Breast epithelium (tissue), 4 donors: ENCODE results near the gene SOX11. TPM values are rescaled to one million over a fixed set of nuclear protein-coding genes. Genes with fewer than 3 reads are reported as not detected.
"Not testable (repeated sequence)": the region's sequence is repeated elsewhere in the genome, so short reads cannot be mapped to it uniquely, and the experiment has no call there.

ENCODE experiments used
- DNase-seq, 2 donors: peaks; one replicate each; pipeline ENCODE4 v3.0.0-alpha.2; 2019; ENCODE audit warnings: low spot score in 2 of 2
- H3K27ac ChIP-seq, 2 donors: fragments of 200-600 bp; sonication (generic) in 1 of 2; one replicate each; pipeline ENCODE4 v1.5.1; 2016 to 2019; ENCODE audit warnings: mild to moderate bottlenecking in 1 of 2
- H3K27me3 ChIP-seq, 2 donors: fragments of 200-600 bp; sonication (generic) in 1 of 2; one replicate each; pipeline versions ENCODE4 v1.5.1 to v1.6.0; 2017 to 2019; ENCODE audit warnings: control low read depth in 1 of 2, mild to moderate bottlenecking in 1 of 2
- H3K36me3 ChIP-seq: fragments of 200-600 bp; one replicate; pipeline ENCODE4 v1.5.1; 2019
- H3K4me1 ChIP-seq, 2 donors: fragments of 200-600 bp; sonication (generic); one replicate each; pipeline ENCODE4 v1.5.1; 2016 to 2019; ENCODE audit warnings: control low read depth in 1 of 2
- H3K4me3 ChIP-seq, 3 donors: fragments of 200-600 bp; sonication (generic); 1 replicate in 2 of 3; 2 replicates in 1 of 3; pipeline ENCODE4 v1.5.1; 2016 to 2019; ENCODE audit warnings: mild to moderate bottlenecking in 3 of 3, moderate library complexity in 2 of 3
- H3K9me3 ChIP-seq, 2 donors: fragments of 200-600 bp; sonication (generic) in 1 of 2; one replicate each; pipeline ENCODE4 v1.5.1; 2016 to 2019; ENCODE audit warnings: control low read depth in 1 of 2
- CTCF ChIP-seq, 3 donors: fragments of 450-650 bp; IDR thresholded peaks; one replicate each; pipeline ENCODE4 v1.5.1; 2016 to 2017; ENCODE audit warnings: antibody characterized with exemption in 3 of 3, mild to moderate bottlenecking in 3 of 3, moderate library complexity in 3 of 3
- POLR2A ChIP-seq: fragments of 450-650 bp; IDR thresholded peaks from one replicate; pipeline ENCODE4 v1.6.1; 2016; ENCODE audit warnings: antibody characterized with exemption, mild to moderate bottlenecking, moderate library complexity
- POLR2AphosphoS5 ChIP-seq, 3 donors: sonication (generic); formaldehyde crosslinking; IDR thresholded peaks; one replicate each; pipeline ENCODE4 v1.6.1; 2017; ENCODE audit warnings: antibody characterized with exemption in 3 of 3
- intact Hi-C: fragments of 100-400 bp; cut with DNase I; formaldehyde crosslinking; loops from one replicate; pipeline ENCODE4 v1.15.1; 2023; ENCODE audit warnings: low total_unique reads
- total RNA-seq, 3 donors: library from RNA; depleted of rRNA; stranded (reverse); fragments of >200 nt; gene quantifications; one replicate each; pipeline ENCODE4 v1.1.0, GENCODE V29; 2016

The SOX11 gene
- total RNA-seq, 3 donors from 2014 or later: 0.15 to 0.33 TPM; not detected in 1

DNA sequence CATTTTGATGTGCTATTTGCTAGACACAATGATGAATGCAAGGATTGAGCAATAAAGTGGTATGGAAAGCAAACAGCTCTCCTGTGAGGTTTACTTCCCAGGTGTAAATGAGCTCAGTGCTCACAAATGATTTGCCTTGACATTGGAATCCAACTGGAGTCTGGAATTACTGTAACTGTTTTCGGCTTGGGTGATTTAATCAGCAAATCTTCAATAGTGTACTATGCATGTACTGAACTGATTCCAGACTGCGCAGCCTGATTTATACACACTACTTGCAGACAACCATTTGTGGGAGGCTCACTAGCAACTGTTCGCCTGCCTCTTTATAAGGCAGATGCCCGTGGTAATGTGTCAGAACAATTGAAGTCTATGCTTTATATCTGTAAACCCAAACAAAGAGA, 27.9 kb upstream of the SOX11 start:
- intact Hi-C loops: no loop called here
- Histone ChIP-seq H3K4me3 (no peak overlapping the region), H3K4me1 (no peaks in the 10 kb centered on the region), H3K36me3 (no peaks in the 10 kb centered on the region), H3K27ac (no peak overlapping the region), H3K9me3 (peaks cover 0 to 8% of the 10 kb centered on the region in 2 donors), H3K27me3 (no peaks in the 10 kb centered on the region)
- DNase-seq: no peak
- TF ChIP-seq POLR2AphosphoS5 (IDR thresholded peaks at IDR 0.05) (no peak), CTCF (IDR thresholded peaks at IDR 0.05) (no peak), POLR2A (no peak)

DNA sequence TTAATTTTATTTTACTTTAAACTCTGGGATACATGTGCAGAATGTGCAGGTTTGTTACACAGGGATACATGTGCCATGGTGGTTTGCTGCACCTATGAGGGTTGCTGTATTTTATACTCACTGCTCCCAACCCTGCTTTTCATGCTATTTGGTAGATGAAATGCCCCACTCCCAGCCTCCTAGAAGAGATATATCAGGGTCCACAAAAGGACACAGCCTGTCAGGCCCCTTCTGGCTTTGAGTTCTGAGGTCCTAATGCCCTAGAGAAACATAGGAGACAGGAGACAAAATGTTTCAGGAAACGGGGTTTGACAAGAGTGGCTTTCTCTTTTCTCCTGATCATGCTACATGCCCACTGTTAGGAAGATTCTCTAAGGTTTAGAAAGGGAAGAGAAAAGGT, 27.1 kb upstream of the SOX11 start:
- no peaks in the 10 kb centered on the region for H3K27me3 ChIP-seq

DNA sequence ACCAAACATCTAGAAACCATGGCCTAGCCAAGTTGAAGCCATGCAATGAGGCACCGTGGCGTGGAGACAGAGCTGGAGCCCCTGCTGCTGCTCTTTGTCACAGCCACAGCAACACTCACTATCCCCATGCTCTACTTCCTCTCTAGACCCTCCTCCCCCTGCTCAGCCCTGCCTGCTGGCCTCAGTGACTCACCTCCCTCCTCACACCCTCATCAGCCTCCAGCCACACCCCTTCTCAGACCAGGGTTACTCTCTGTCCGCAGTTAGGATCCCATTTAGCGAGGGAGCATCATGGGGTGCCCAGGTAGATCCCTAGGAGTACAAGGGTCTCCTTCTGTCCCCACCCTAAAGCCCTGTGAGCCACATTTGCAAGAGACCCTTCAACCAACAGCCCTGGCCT, 25.4 kb upstream of the SOX11 start:
- no peaks in the 10 kb centered on the region for H3K4me1 ChIP-seq
- H3K27me3 ChIP-seq: no peaks in the 10 kb centered on the region
- no peak overlapping the region for H3K27ac ChIP-seq
- TF ChIP-seq POLR2A (no peak), CTCF (IDR thresholded peaks at IDR 0.05) (no peak), POLR2AphosphoS5 (IDR thresholded peaks at IDR 0.05) (no peak)
- H3K36me3 ChIP-seq: no peaks in the 10 kb centered on the region
- DNase-seq: no peak
- no peaks in the 10 kb centered on the region for H3K9me3 ChIP-seq
- no peak overlapping the region for H3K4me3 ChIP-seq
- intact Hi-C loops: no loop called here

More for the DNA sequence above, 27.1 kb upstream of the SOX11 start:
- DNase-seq: no peak
- H3K4me1 ChIP-seq: no peaks in the 10 kb centered on the region
- H3K9me3 ChIP-seq: peaks cover 0 to 8% of the 10 kb centered on the region in 2 donors
- H3K27ac ChIP-seq: no peak overlapping the region
- H3K36me3 ChIP-seq: no peaks in the 10 kb centered on the region
- intact Hi-C loops: no loop called here
- no peak overlapping the region for H3K4me3 ChIP-seq
- TF ChIP-seq CTCF (IDR thresholded peaks at IDR 0.05) (no peak), POLR2A (no peak), POLR2AphosphoS5 (IDR thresholded peaks at IDR 0.05) (no peak)

DNA sequence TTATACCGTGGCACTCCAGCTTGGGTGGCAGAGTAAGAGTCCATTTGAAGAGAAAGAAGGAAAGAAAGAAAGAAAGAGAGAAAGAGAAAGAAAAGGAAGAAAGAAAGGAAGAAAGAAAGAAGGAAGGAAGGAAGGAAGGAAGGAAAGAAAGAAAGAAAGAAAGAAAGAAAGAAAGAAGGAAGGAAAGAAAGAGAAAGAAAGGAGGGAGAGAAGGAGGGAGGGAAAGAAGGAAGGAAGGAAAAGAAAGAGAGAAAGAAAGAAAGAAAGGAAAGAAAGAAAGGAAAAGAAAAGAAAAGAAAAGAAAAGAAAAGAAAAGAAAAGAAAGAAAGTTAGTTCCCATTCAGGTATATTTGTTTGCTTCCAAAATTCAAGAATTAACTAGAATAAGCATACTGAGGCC, 24.5 kb upstream of the SOX11 start:
- DNase-seq, intact Hi-C loops, H3K4me3 ChIP-seq, H3K9me3 ChIP-seq, H3K36me3 ChIP-seq, H3K27ac ChIP-seq, H3K4me1 ChIP-seq, H3K27me3 ChIP-seq: not testable (repeated sequence)

DNA sequence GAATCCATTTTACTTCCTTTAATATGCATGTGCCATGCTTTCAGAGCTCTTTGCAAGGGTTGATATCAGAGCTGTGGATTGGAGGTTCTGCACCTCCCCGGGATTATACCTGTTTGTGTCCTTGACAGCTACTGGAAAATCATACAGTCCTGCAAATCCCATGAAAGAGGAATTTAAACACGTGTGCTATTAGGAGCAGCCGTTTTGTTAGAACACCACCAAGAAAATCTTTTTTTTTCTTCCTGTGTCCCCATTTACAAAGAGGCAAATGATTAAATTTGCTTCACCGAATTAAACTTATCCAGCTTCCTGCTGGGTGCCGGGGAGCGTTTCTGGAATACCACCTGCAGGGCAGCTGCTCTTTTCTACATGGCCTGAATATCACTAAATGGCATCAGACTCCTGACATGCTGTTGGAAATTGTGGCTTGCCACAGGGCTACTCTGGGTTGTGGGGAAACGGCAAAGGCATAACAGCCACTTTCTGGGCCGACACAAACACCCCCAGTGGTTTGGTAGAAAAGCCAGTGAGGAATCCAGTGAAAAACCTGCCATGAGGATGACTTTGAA, 23.4 kb upstream of the SOX11 start:
- no peak for DNase-seq
- Histone ChIP-seq H3K27me3 (peaks cover 0 to 18% of the 10 kb centered on the region in 2 donors), H3K9me3 (no peaks in the 10 kb centered on the region), H3K4me3 (no peak overlapping the region), H3K27ac (no peak overlapping the region), H3K4me1 (peaks cover 0 to 3% of the 10 kb centered on the region in 2 donors), H3K36me3 (no peaks in the 10 kb centered on the region)
- intact Hi-C loops: no loop called here
- no peak for TF ChIP-seq POLR2AphosphoS5 (IDR thresholded peaks at IDR 0.05)
- TF ChIP-seq POLR2A: no peak
- no peak for TF ChIP-seq CTCF (IDR thresholded peaks at IDR 0.05)

- Histone ChIP-seq H3K36me3 (no peaks in the 10 kb centered on the region), H3K27me3 (peaks cover 0 to 20% of the 10 kb centered on the region in 2 donors), H3K9me3 (no peaks in the 10 kb centered on the region), H3K27ac (no peak overlapping the region), H3K4me1 (peaks cover 0 to 3% of the 10 kb centered on the region in 2 donors), H3K4me3 (no peak overlapping the region)
- intact Hi-C loops: no loop called here
- no peak for TF ChIP-seq CTCF (IDR thresholded peaks at IDR 0.05)
- no peak for TF ChIP-seq POLR2AphosphoS5 (IDR thresholded peaks at IDR 0.05)
- TF ChIP-seq POLR2A: no peak
- DNase-seq: no peak
Measured at GRCh38 chr2:5672749-5673144, 19.4 kb upstream of the SOX11 start.
